OCI-LY1 (cell line): ENCODE measurements around the gene CRIM1.

ENCODE experiments used
- H2AFZ ChIP-seq: fragments of 200-600 bp; sonication (generic), shearing (Covaris generic); 2 replicates; pipeline ENCODE4 v1.6.0; 2014; ENCODE audit warnings: antibody characterized with exemption, mild to moderate bottlenecking, low read length
- H3F3A ChIP-seq: fragments of 200-600 bp; sonication (generic), shearing (Covaris generic); 2 replicates; pipeline ENCODE4 v1.6.0; 2014; ENCODE audit warnings: mild to moderate bottlenecking, antibody characterized with exemption, low read length, moderate library complexity; ENCODE audit not compliant: insufficient read depth
- H3K27ac ChIP-seq: fragments of 200-600 bp; sonication (generic); 2 replicates; pipeline ENCODE4 v1.5.1; 2014; ENCODE audit warnings: low read length, mixed run types, mild to moderate bottlenecking, low read depth; ENCODE audit not compliant: poor library complexity, severe bottlenecking
- H3K27me3 ChIP-seq: fragments of 200-600 bp; sonication (generic); 2 replicates; pipeline ENCODE4 v1.6.0; 2014; ENCODE audit warnings: antibody characterized with exemption, mild to moderate bottlenecking, low read length, moderate library complexity; ENCODE audit not compliant: insufficient read depth
- H3K36me3 ChIP-seq: fragments of 200-600 bp; sonication (generic); 2 replicates; pipeline ENCODE4 v1.6.1; 2014; ENCODE audit warnings: mild to moderate bottlenecking, antibody characterized with exemption, low read length, moderate library complexity, mixed read lengths; ENCODE audit not compliant: insufficient read depth
- H3K4me1 ChIP-seq: fragments of 200-600 bp; sonication (generic); 2 replicates; pipeline ENCODE4 v1.5.1; 2014; ENCODE audit warnings: mild to moderate bottlenecking, low read length, moderate library complexity; ENCODE audit not compliant: insufficient read depth, severe bottlenecking
- H3K4me2 ChIP-seq: fragments of 200-600 bp; sonication (generic), shearing (Covaris generic); 2 replicates; pipeline ENCODE4 v1.6.1; 2014; ENCODE audit warnings: low read length
- H3K4me3 ChIP-seq: fragments of 200-600 bp; sonication (generic); 2 replicates; pipeline ENCODE4 v1.5.1; 2014; ENCODE audit warnings: low read length, low read depth, mild to moderate bottlenecking, mixed read lengths; ENCODE audit not compliant: poor library complexity, severe bottlenecking
- H3K79me2 ChIP-seq: fragments of 200-600 bp; shearing (Covaris generic); 2 replicates; pipeline ENCODE4 v1.6.1; 2016; ENCODE audit warnings: mixed run types, low read length, mixed read lengths; ENCODE audit not compliant: insufficient read depth
- H3K9ac ChIP-seq: fragments of 200-600 bp; sonication (generic), shearing (Covaris generic); 2 replicates; pipeline ENCODE4 v1.6.1; 2014; ENCODE audit warnings: mild to moderate bottlenecking, low read length, mixed read lengths
- H3K9me2 ChIP-seq: fragments of 200-600 bp; sonication (generic), shearing (Covaris generic); 2 replicates; pipeline ENCODE4 v1.6.1; 2014; ENCODE audit warnings: low read depth, mild to moderate bottlenecking, low read length, mixed read lengths
- H3K9me3 ChIP-seq: fragments of 200-600 bp; shearing (Covaris generic); 2 replicates; pipeline ENCODE4 v1.6.1; 2014; ENCODE audit warnings: low read length, mixed read lengths
- H4K20me1 ChIP-seq: fragments of 200-600 bp; sonication (generic), shearing (Covaris generic); 2 replicates; pipeline ENCODE4 v1.6.0; 2016; ENCODE audit warnings: mild to moderate bottlenecking, low read length; ENCODE audit not compliant: insufficient read depth
- CTCF ChIP-seq: fragments of 200-600 bp; sonication (generic), shearing (Covaris generic); IDR thresholded peaks from 2 replicates; pipeline ENCODE4 v1.5.1; 2017; ENCODE audit warnings: mild to moderate bottlenecking, antibody characterized with exemption, low read length, moderate library complexity, mixed read lengths
- EZH2 ChIP-seq: fragments of 200-600 bp; sonication (generic), shearing (Covaris generic); IDR thresholded peaks from 2 replicates; pipeline ENCODE4 v1.8.0; 2017; ENCODE audit warnings: borderline replicate concordance, mixed run types, mild to moderate bottlenecking, antibody characterized with exemption, low read length, moderate library complexity, mixed read lengths

The CRIM1 gene

DNA sequence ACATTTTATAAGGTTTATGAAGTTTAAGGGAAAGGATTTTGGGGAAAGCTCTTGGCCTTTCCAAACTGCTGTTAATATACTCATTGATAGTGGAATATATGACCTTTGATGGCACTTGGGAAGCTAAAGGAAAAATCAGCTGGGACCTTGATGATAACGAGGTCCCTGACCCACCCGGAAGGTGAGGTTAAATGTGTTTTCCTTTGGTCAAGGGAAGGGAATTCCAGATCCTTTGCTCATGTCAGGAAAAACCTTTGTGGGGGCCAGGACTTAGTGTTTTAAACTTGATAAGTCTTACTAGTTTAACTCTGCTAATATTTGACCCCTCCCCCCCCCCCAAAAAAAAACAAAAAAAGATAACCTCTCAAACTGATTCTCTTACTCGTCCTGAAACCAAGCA lies 50.7 kb downstream of the CRIM1 start:
- no peaks in the 10 kb centered on the region for H3F3A ChIP-seq
- H3K27ac ChIP-seq: no peak overlapping the region
- TF ChIP-seq EZH2: no peak
- no peaks in the 10 kb centered on the region for H3K79me2 ChIP-seq
- H3K9me3 ChIP-seq: no peaks in the 10 kb centered on the region
- H4K20me1 ChIP-seq: no peaks in the 10 kb centered on the region
- H3K27me3 ChIP-seq: 0 out of 2 replicates have a peak, but pooled peaks cover 3% of the 10 kb centered on the region
- H3K9me2 ChIP-seq: no peaks in the 10 kb centered on the region
- peaks cover 5% of the 10 kb centered on the region for H3K4me1 ChIP-seq
- H3K4me2 ChIP-seq: no peak overlapping the region
- H3K9ac ChIP-seq: no peak overlapping the region
- H3K36me3 ChIP-seq: no peaks in the 10 kb centered on the region
- H3K4me3 ChIP-seq: no peak overlapping the region
- H2AFZ ChIP-seq: no peak overlapping the region

DNA sequence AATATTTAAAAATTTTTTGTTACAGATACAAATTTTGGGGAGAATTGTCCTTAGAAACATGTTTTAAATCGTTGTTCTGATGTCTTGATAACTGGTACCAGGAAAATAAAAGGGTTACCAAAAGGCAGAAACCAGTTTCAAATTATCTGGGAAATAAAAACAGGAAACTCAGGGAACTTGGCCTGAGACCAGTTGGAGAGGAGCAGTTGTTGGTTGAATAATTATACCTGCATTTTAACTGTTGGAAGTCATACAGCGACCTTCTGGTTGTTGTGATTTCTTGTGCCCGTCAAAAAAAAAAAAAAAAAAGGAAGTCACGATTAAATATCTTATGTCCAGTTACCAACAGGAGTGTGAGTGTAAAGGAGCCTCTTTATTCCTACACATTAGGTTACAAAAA lies 51.8 kb downstream of the CRIM1 start:
- no peak for TF ChIP-seq EZH2
- TF ChIP-seq CTCF: no peak
- Histone ChIP-seq H3K27ac (no peak overlapping the region), H2AFZ (no peak overlapping the region), H4K20me1 (no peaks in the 10 kb centered on the region), H3F3A (no peaks in the 10 kb centered on the region), H3K27me3 (0 out of 2 replicates have a peak, but pooled peaks cover 3% of the 10 kb centered on the region), H3K4me3 (no peak overlapping the region), H3K79me2 (no peaks in the 10 kb centered on the region), H3K9me2 (no peaks in the 10 kb centered on the region), H3K36me3 (no peaks in the 10 kb centered on the region), H3K9ac (no peak overlapping the region), H3K4me2 (no peak overlapping the region), H3K4me1 (peaks cover 5% of the 10 kb centered on the region), H3K9me3 (no peaks in the 10 kb centered on the region)

DNA sequence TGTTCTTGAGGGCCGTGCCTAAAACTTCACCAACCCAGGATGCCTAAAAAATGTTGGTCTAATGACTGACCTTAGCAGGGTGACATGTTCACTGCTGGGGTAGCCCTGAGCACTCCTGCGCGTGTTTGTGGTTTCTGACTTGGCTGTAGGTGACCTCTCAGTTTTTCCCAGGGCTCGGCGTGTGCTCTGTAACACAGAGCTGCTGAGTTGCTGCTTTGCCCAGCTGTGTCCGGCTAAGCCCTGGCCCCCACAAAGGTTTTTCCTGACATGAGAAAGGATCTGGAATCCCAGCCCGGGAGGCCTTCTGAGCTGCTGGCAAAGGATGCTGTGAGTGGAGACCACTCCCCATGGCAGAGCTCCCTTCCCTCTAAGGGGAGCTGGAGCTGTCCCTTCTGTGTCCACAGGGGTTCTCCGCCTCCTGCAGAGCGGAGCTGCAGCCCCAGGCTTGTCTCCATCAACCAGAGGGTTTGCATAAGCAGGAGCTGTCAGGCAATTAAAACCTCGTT lies 52.7 kb downstream of the CRIM1 start:
- Histone ChIP-seq H3K27me3 (0 out of 2 replicates have a peak, but pooled peaks cover 3% of the 10 kb centered on the region), H3K9me3 (no peaks in the 10 kb centered on the region), H3K79me2 (no peaks in the 10 kb centered on the region), H3K27ac (no peak overlapping the region), H2AFZ (no peak overlapping the region), H3F3A (no peaks in the 10 kb centered on the region), H3K9me2 (no peaks in the 10 kb centered on the region), H4K20me1 (no peaks in the 10 kb centered on the region), H3K4me3 (no peak overlapping the region), H3K4me1 (peaks cover 5% of the 10 kb centered on the region), H3K4me2 (no peak overlapping the region), H3K36me3 (no peaks in the 10 kb centered on the region), H3K9ac (no peak overlapping the region)
- no peak for TF ChIP-seq EZH2
- no peak for TF ChIP-seq CTCF

GRCh38 chr2:36409335-36409734 lies 53.8 kb downstream of the CRIM1 start:
- H3K27ac ChIP-seq: no peak overlapping the region

More at GRCh38 chr2:36409335-36409734, 53.8 kb downstream of the CRIM1 start:
- Histone ChIP-seq H3K9ac (no peak overlapping the region), H3K4me3 (no peak overlapping the region), H3K9me2 (no peaks in the 10 kb centered on the region), H3K4me1 (peaks cover 5% of the 10 kb centered on the region), H3K4me2 (no peak overlapping the region), H3K36me3 (no peaks in the 10 kb centered on the region), H3K27me3 (0 out of 2 replicates have a peak, but pooled peaks cover 3% of the 10 kb centered on the region), H2AFZ (no peak overlapping the region), H3F3A (no peaks in the 10 kb centered on the region), H3K9me3 (no peaks in the 10 kb centered on the region), H4K20me1 (no peaks in the 10 kb centered on the region), H3K79me2 (no peaks in the 10 kb centered on the region)
- TF ChIP-seq EZH2 (no peak), CTCF (no peak)
